Measurements from ENCODE around the gene SCD5. TPM values are rescaled to one million over a fixed set of nuclear protein-coding genes. Genes with fewer than 3 reads are reported as not detected.

SCD5 gene
- total RNA-seq: 3.3 and 4.1 TPM in 2 replicates

DNA sequence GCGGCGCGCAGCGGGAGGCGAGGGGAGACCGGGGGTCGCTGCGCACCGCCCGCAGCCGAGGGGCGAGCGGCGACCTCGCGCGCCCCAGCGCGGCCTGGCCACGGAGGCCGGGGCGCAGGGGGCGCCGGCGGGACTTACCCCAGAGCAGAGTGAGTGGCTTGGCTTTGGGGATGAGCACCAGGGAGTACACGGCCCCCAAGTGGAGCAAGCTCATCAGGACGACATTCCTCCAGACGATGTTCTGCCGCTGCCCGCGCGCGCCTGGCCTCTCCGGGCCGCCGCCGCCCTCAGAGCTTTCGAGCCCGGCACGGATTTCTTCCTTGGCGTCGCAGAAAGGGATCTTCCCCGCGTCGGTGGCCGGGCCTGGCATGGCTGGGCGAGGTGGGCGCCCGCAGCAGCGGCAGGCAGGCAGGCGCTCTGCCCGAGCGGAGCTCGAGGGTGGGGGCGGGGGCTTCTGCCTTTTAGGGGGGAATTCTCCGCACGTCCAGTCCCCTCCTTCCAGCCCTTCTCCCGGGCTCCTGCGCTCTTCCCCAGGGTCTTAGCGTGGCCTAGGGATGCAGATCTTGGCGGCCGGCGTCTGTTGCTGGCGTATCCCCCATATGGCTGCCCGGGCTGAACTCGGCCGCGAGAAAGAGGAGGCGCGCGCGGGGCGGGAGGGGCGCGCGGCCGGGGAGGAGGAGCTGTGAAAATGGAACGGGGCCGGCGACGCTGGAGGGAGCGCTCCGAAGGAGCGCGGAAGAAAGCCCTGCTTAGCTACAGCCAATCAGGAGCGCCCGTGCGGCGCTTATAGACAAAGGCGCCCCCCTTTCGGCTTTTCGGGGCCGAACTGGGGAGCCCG lies at the start of gene SCD5:
Gene SCD5, minus strand, starts transcription at position 629 of the 838 bp plus-strand sequence. Its CDS starts 259 bp downstream, at position 370.

Other genes starting within 250 kb of the SCD5 start
- gene TMEM150C, start 236.8 kb downstream of the SCD5 start, total RNA-seq: 1.1 and 3.8 TPM in 2 replicates
- 112 and 114 TPM in 2 replicates for gene SEC31A, start 92.4 kb upstream of the SCD5 start, total RNA-seq
- gene THAP9, start 101.9 kb upstream of the SCD5 start, total RNA-seq: 1.5 TPM in 2 replicates
- 5.8 and 10.3 TPM in 2 replicates for gene LIN54, start 212.0 kb upstream of the SCD5 start, total RNA-seq
- gene COPS4, start 236.4 kb upstream of the SCD5 start, total RNA-seq: 37.0 and 40.7 TPM in 2 replicates